Peyer's patch (tissue), 4 donors: Measurements from ENCODE around the gene RAPGEF5.

ENCODE experiments used
- POLR2A ChIP-seq, 2 donors: fragments of 450-650 bp; IDR thresholded peaks; one replicate each; pipeline ENCODE4 v1.5.1; 2017; ENCODE audit warnings: antibody characterized with exemption in 2 of 2, mild to moderate bottlenecking in 2 of 2, moderate library complexity in 2 of 2
- TF ChIP-seq, protein P1 (sequence below), 6 experiments: fragments of 450-650 bp in 4 of 6; fragments of 200-600 bp in 2 of 6; sonication (generic) in 1 of 6; IDR thresholded peaks; one replicate each; pipeline ENCODE4 v1.5.1; 2017 to 2019; ENCODE audit warnings: antibody characterized with exemption in 6 of 6, mild to moderate bottlenecking in 3 of 6, moderate library complexity in 1 of 6

DNA sequence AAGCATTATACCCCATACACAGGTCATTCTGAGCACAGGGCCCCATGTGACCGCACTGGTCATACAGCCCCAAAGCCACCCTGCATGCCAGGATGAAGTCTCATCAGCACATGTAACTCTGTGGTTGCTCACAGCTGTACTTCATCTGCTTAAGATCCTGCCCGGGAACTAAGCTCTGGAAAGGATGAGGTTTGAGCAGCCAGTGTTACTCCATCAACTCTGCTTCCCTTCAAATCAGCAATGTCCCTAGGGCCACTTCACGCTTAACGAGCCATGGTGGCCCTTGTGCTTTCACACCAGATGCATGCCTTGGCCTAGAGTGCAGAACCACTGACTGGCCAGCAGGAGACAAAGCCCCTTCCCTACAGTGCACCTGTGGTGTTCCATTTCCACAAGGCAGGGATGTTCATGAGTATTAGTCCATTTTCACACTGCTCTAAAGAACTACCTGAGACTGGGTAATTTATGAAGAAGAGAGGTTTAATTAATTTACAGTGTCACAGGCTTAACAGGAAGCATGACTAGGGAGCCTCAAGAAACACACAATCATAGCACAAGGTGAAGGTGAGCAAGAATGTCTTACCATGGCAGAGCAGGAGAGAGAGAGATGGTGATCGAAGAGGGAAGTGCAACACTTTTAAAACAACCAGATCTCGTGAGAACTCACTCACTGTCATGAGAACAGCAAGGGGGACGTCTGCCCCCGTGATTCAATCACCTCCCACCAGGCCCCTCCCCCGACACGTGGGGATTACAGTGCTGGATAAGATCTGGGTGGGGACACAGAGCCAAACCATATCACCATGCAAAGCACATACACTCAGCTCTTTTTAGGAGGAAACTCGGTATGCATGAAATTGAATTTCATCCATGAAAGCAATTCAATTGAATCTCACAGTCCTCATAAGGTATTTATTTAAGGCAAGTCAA is 262.3 kb downstream of the RAPGEF5 start:
- TF ChIP-seq POLR2A (IDR thresholded peaks at IDR 0.05) = no peak
- TF ChIP-seq, protein P1, sequence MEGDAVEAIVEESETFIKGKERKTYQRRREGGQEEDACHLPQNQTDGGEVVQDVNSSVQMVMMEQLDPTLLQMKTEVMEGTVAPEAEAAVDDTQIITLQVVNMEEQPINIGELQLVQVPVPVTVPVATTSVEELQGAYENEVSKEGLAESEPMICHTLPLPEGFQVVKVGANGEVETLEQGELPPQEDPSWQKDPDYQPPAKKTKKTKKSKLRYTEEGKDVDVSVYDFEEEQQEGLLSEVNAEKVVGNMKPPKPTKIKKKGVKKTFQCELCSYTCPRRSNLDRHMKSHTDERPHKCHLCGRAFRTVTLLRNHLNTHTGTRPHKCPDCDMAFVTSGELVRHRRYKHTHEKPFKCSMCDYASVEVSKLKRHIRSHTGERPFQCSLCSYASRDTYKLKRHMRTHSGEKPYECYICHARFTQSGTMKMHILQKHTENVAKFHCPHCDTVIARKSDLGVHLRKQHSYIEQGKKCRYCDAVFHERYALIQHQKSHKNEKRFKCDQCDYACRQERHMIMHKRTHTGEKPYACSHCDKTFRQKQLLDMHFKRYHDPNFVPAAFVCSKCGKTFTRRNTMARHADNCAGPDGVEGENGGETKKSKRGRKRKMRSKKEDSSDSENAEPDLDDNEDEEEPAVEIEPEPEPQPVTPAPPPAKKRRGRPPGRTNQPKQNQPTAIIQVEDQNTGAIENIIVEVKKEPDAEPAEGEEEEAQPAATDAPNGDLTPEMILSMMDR (IDR thresholded peaks at IDR 0.05) = no peak
